Measurements from ENCODE around the gene NR6A1.

DNA sequence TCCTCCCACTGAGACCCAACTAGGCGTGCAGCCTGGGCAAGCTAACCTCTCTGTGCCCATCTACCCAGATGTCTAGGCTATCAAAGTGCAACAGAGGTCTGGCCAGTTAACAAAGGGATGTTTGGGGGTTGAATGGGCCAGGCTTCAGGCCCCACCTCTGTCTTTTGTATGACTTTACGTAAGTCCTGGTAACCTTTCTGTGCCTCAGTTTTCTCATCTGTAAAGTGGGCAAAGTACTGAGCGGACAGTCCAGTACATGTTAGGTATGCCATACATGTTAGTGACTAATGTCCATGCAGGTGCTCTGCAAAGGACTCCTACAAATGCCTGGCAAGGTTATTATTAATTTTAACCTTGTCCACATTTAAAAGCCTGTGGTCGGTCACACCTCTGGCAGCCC lies 277.9 kb downstream of the NR6A1 start:
- no peak for TF ChIP-seq EZH2phosphoT487 (IDR thresholded peaks at IDR 0.05; ENCODE audit: borderline replicate concordance, low read length)
- TF ChIP-seq, protein P1, sequence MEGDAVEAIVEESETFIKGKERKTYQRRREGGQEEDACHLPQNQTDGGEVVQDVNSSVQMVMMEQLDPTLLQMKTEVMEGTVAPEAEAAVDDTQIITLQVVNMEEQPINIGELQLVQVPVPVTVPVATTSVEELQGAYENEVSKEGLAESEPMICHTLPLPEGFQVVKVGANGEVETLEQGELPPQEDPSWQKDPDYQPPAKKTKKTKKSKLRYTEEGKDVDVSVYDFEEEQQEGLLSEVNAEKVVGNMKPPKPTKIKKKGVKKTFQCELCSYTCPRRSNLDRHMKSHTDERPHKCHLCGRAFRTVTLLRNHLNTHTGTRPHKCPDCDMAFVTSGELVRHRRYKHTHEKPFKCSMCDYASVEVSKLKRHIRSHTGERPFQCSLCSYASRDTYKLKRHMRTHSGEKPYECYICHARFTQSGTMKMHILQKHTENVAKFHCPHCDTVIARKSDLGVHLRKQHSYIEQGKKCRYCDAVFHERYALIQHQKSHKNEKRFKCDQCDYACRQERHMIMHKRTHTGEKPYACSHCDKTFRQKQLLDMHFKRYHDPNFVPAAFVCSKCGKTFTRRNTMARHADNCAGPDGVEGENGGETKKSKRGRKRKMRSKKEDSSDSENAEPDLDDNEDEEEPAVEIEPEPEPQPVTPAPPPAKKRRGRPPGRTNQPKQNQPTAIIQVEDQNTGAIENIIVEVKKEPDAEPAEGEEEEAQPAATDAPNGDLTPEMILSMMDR (conservative IDR thresholded peaks at IDR 0.05; ENCODE audit: low read depth, low read length) = no peak
